OCI-M1 (cell line): ENCODE data around the gene ADGRL3.
A peak's percentile ranks its signal among the peaks of the same experiment; 100 is the strongest.
"Not testable (repeated sequence)": the region's sequence is repeated elsewhere in the genome, so short reads cannot be mapped to it uniquely, and the experiment has no call there.

Source experiments
- DNase-seq: peaks from one replicate; lab custom pipeline; 2025; lab: John Stamatoyannopoulos, UW

ADGRL3 gene

GRCh38 chr4:61638591-61638990 is 438.5 kb downstream of the ADGRL3 start:
- peak; percentile 18 for DNase-seq

DNA sequence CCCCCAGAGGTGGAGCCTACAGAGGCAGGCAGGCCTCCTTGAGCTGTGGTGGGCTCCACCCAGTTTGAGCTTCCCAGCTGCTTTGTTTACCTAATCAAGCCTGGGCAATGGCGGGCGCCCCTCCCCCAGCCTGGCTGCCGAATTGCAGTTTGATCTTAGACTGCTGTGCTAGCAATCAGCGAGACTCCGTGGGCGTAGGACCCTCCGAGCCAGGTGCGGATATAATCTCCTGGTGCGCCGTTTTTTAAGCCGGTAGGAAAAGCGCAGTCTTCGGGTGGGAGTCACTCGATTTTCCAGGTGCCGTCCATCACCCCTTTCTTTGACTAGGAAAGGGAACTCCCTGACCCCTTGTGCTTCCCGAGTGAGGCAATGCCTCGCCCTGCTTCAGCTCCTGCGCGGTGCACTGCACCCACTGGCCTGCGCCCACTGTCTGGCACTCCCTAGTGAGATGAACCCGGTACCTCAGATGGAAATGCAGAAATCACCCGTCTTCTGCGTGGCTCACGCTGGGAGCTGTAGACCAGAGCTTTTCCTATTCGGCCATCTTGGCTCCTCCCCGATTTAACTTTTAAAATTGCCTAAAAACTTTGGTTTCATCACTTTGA is 446.7 kb downstream of the ADGRL3 start:
- DNase-seq, result not testable (repeated sequence)

GRCh38 chr4:61648264-61648663 is 448.1 kb downstream of the ADGRL3 start:
- no peak for DNase-seq

- no peak for DNase-seq
Measured at GRCh38 chr4:61657016-61657415, 456.9 kb downstream of the ADGRL3 start.

DNA sequence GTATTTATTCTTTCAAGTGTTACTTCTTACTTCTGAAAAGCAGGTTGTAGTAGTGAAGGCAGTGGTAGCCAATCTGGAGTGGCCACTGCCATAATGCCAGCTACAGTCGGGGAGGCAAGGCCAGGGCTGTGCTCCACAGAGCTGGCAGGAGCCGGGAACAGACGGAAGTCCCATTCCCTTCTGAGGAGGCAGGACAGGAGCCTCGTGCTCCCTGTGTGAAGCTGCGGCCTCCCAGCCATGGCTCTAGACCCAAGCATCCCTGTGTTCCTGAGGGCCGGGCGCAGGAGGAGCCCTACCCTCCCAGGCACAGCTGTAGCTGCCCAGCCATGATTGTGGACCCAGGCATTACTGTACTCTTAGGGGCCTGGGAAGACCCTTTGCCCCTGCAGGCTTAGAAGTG is 461.8 kb downstream of the ADGRL3 start:
- DNase-seq, result no peak

DNA sequence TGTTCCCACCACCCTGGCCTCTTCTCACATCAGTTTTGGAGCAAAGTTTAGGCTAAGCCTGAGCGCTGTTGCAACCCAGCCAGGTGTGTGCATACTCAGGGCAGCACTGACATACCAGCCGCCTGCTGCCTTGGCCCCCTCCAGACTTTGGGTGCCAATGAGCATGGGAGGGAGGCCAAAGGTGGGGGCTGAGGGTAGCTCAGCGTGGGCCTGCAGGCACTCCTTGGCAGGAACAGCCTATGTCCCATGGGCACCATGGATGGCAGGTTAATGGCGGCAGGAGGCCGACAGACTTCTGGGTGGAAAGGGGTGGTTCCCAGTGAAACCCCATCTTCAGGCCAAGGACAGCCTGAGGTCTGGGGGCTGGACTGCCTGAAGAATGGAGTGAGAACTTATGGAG is 462.2 kb downstream of the ADGRL3 start:
- DNase-seq, result no peak

DNA sequence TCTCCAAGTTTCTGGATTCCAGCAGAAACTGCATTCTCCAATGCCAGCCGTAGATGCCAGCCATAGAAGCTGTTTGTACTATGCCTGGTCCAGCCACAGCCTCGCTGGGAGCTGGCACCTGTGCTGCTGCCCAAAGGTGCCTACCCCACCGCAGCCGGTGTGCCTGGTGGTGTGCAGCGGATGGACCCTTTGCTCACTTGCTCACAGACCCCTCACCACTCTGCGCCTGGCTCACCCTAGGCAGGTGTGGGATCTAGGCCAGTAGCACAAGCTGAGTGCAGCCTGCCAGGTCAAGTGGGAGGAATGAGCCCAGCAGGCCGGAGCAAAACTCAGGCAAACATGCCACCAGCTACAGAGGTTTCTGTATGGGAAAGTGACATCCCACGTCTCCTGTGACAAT is 463.2 kb downstream of the ADGRL3 start:
- DNase-seq, result no peak

- DNase-seq, result no peak
Measured at GRCh38 chr4:61665649-61666048, 465.5 kb downstream of the ADGRL3 start.

- DNase-seq, result no peak
Measured at GRCh38 chr4:61666244-61666643, 466.1 kb downstream of the ADGRL3 start.

DNA sequence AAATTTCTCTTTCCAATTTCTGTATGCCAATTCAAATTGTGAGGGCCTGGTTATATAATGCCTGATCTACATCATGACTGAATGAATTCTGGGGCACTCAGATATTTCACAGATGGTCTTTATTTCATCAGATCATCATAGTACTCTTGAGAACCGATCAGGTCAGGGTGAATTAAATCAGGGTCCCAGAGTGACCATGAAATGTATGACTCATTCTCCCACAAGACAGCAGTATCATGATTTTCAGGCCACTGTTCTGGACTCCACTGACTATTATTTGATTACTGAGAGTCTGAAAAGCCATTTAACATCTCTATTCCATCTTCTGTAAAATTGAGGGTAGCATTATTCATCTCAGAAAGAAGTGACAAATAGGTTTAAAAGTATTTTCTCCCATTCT is 471.5 kb downstream of the ADGRL3 start:
- no peak for DNase-seq

DNA sequence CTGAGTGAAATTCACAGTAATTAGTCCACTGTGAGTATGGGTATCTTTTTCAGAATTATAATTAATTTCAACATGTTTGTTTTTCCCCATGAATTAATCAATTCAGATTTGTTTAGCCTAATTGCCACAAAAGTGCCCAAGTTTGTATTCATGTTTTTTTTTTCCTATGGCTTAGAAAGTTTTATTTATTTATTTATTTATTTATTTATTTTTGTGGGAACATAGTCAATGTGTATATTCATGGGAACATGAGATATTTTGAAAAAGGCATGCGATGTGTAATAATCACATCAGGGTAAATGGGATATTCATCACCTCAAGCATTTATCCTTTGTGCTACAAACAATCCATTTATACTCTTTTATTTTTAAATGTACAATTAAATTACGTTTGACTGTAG is 475.3 kb downstream of the ADGRL3 start:
- DNase-seq, result no peak

GRCh38 chr4:61678297-61678696 is 478.2 kb downstream of the ADGRL3 start:
- no peak for DNase-seq

GRCh38 chr4:61693520-61693919 is 493.4 kb downstream of the ADGRL3 start:
- no peak for DNase-seq

DNA sequence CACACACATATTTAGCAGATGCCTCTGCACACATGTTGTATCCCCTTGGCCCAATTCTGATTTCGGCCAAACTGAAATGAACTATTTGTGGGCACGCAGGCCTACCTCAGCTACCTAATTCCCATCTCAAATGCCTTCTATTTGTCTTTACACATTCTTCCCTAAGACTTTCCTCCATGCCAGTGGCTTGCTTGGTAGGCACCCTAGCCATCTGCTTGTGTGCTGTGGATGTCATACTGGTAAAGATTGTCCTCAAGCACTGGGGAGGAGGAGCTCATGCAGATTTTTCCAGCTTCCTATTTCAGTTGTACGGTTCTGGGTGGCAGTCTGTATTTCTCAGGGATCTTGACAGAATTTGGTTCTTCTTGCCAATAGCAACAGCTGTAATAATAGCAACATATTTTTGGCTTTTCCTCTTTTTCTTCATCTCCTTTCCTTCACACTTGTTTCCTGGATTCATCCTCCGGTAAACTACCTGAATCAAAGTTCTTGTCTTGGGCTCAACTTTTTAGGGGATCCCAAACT is 514.3 kb downstream of the ADGRL3 start:
- DNase-seq, result no peak

DNA sequence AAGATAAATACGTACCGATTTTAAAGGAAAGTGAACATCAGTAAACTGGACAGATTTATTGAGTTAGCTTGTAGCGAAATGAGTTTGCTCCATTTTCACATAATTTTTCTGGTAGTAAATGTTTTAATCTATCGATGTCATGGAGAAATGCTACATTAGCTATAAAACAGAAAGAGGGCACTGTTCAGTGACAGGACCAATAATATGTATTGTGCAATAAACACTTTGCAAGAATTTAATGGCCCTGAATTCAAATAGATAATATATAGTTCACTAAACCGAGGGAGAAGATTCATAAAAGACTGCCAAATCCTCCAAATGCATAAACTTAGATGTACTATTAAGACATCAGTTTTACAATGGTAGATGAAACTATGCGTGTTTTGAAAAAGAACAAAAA is 516.3 kb downstream of the ADGRL3 start:
- no peak for DNase-seq

- no peak for DNase-seq
Measured at GRCh38 chr4:61723492-61723891, 523.4 kb downstream of the ADGRL3 start.

GRCh38 chr4:61727286-61727685 is 527.2 kb downstream of the ADGRL3 start:
- no peak for DNase-seq

DNA sequence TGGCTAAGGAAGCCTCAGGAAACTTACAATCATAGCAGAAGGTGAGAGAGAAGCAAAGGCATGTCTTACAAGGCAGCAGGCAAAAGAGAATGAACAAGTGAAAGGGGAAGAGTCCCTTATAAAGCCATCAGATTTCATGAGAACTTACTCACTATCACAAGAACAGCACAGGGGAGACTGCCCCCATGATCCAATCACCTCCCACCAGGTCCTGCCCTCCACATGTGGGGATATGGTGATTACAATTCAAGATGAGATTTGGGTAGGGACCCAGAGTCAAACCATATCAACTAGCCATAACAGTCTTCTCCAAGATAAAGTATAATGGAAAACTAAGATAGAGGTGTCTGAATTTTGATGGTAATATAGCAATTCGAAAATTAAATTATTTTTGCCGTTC is 534.3 kb downstream of the ADGRL3 start:
- DNase-seq, result no peak

DNA sequence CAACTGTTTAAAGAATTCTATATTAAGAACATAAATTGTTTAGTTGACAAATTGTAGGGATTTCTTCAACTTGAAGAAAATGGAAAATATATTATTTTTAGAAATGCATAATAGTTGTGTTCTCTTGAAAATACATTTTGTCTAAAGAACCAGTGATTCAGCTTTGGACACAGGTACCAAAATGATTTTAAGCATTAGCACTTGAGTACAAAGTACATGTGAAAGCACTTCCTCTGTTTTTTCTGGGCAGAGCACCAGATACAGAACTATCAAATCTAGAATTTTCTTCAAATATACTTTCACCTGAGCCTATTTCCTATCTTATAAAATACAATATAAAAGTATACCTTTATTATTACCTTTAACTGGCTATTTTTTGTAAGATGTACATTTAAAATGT is 539.8 kb downstream of the ADGRL3 start:
- no peak for DNase-seq

DNA sequence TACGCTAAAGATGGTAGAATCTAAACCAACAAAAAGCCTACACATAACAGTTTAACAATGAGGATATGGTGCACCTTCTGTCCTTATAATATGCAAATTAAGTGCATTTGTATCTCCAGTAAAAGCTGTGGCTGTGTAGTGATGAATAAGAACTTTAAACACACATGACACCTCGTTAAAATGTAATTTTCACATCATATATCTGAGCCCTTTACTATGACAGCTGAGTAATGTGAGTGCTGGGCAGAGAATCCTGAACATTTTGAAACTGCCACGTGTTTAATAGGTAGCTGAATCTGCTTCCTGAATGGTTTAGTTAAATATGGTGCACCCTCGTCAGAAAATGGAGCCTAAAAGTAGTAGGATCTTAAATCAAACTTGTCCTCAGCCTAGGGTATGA is 540.8 kb downstream of the ADGRL3 start:
- no peak for DNase-seq

DNA sequence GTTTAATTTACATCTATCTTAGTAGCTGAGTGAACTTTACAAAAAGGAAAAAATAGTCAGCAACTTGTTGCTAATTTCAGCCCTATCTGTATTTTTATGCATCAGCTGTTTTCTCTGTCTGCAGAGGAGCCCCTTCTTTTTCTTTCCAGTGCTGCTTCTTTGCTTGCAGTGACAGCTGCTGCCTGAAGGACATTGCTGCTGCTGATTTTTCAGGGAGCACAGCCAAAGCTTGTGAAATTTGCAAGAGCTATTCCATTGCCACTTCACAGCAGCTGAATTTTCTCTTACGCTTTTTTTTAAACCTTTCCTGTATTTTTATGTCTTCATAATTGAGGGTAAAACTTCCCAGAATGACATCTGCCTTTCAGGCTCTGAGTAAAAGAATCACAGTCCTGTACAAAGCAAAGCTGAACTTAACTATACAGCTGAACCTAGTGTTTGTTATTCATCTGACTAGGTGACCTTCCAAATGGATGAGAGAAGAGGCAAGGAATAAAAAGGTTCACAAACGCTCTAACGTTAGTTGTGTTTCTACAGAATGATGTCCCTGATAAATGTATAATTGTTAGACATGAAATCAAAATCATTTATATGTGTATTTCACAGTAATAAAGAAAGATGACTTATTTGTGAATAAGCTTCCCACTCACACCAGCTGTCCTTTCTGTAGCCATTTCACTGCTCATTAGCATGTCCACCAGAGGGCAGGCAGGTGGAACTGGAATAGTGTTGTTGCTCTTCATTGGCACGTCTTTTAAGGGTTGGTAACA is 541.4 kb downstream of the ADGRL3 start:
- DNase-seq, result peak; percentile 21

DNA sequence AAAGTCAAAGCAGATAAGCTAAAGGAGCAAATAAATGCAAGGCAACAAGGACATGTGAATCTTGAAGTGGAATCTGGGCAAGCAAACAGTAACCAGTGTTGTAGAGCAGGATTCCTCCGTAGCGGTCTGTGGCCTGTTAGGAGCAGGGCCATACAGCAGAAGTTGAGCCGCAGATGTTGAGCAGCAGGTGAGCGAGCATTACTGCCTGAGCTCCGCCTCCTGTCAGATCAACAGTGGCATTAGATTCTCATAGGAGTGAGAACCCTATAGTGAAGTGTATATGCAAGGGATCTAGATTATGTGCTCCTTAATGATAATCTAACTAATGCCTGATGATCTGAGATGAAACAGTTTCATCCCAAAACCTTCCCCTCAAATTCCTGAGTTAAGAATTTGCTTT is 550.7 kb downstream of the ADGRL3 start:
- no peak for DNase-seq

GRCh38 chr4:61752617-61753016 is 552.5 kb downstream of the ADGRL3 start:
- no peak for DNase-seq

DNA sequence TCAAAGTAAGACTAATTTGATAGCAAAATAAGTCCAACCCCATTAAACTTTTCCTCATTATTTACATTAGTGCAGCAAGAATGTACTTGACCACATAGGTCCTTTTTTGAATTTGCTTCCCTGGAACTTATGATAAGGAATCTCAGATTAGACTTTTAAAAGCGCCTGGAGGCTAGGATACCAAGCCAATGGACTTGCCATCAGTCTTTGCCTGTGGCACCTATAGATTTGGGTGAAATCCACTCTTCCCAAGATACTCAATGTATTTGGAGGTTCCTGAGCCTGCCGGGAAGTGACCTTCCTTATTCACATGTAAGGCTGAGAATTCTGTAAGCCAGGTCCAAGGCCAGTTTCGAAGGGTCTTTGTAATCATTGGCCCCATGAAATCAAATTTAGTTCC is 553.6 kb downstream of the ADGRL3 start:
- no peak for DNase-seq
